Erythroblast (primary cell): ENCODE data around the gene TBC1D30.

Experiments used
- GATA1 ChIP-seq: IDR thresholded peaks from 2 replicates; pipeline ENCODE4 v1.6.1; 2011; ENCODE audit warnings: low read depth, mild to moderate bottlenecking, control low read depth, low read length, moderate library complexity
- POLR2A ChIP-seq: IDR thresholded peaks from 2 replicates; pipeline ENCODE4 v1.6.1; 2011; ENCODE audit warnings: mild to moderate bottlenecking, low read length

- no peak for TF ChIP-seq POLR2A
- TF ChIP-seq GATA1: no peak
Measured at GRCh38 chr12:64860446-64860998, 36.1 kb downstream of the TBC1D30 start.
